Erythroblast (primary cell): ENCODE data around the gene HSP90B1.
A peak's percentile ranks its signal among the peaks of the same experiment; 100 is the strongest.

Experiments
- DNase-seq, 2 experiments: peaks; one replicate each; lab custom pipeline; 2025; lab: John Stamatoyannopoulos, UW
- GATA1 ChIP-seq: IDR thresholded peaks from 2 replicates; pipeline ENCODE4 v1.6.1; 2011; ENCODE audit warnings: low read depth, mild to moderate bottlenecking, control low read depth, low read length, moderate library complexity
- POLR2A ChIP-seq: IDR thresholded peaks from 2 replicates; pipeline ENCODE4 v1.6.1; 2011; ENCODE audit warnings: mild to moderate bottlenecking, low read length

HSP90B1 gene

GRCh38 chr12:103966736-103967135 lies 36.5 kb downstream of the HSP90B1 start:
- DNase-seq = peak; percentile 17 to 53

GRCh38 chr12:103969391-103969790 lies 39.2 kb downstream of the HSP90B1 start:
- DNase-seq = no peak
- TF ChIP-seq POLR2A (no peak), GATA1 (no peak)

More at GRCh38 chr12:103966736-103967135, 36.5 kb downstream of the HSP90B1 start:
- no peak for TF ChIP-seq POLR2A
- no peak for TF ChIP-seq GATA1

GRCh38 chr12:103973909-103974308 lies 43.7 kb downstream of the HSP90B1 start:
- no peak for TF ChIP-seq POLR2A
- no peak for TF ChIP-seq GATA1
- no peak for DNase-seq

GRCh38 chr12:103975368-103975767 lies 45.2 kb downstream of the HSP90B1 start:
- TF ChIP-seq POLR2A (no peak), GATA1 (no peak)

GRCh38 chr12:103978384-103978982 lies 48.3 kb downstream of the HSP90B1 start:
- no peak for TF ChIP-seq POLR2A
- TF ChIP-seq GATA1 = no peak
- no peak for DNase-seq

More at GRCh38 chr12:103975368-103975767, 45.2 kb downstream of the HSP90B1 start:
- DNase-seq = peak; percentile 73 to 83

- no peak for TF ChIP-seq POLR2A
- TF ChIP-seq GATA1 = no peak
- DNase-seq = no peak
These were observed 56.6 kb downstream of the HSP90B1 start for GRCh38 chr12:103986829-103987228.

GRCh38 chr12:103994235-103994634 lies 64.0 kb downstream of the HSP90B1 start:
- no peak for DNase-seq
- no peak for TF ChIP-seq GATA1
- TF ChIP-seq POLR2A = no peak

- TF ChIP-seq POLR2A (no peak), GATA1 (no peak)
- DNase-seq = no peak
These were observed 66.4 kb downstream of the HSP90B1 start for GRCh38 chr12:103996595-103996994.

GRCh38 chr12:103997286-103997900 lies 67.2 kb downstream of the HSP90B1 start:
- no peak for TF ChIP-seq POLR2A
- TF ChIP-seq GATA1 = no peak
- DNase-seq = no peak
